Hepatocyte (in vitro differentiated cells): ENCODE measurements around the gene CES3. TPM values are rescaled to one million over a fixed set of nuclear protein-coding genes. Genes with fewer than 3 reads are reported as not detected.
"Not testable (repeated sequence)": the region's sequence is repeated elsewhere in the genome, so short reads cannot be mapped to it uniquely, and the experiment has no call there.

Experiments
- DNase-seq: peaks from one replicate; pipeline ENCODE4 v3.0.0-alpha.2; 2016; ENCODE audit warnings: low spot score
- H2AFZ ChIP-seq: fragments of 200-600 bp; sonication (generic); 2 replicates; pipeline ENCODE4 v1.6.0; 2016; ENCODE audit warnings: antibody characterized with exemption, mild to moderate bottlenecking
- H3K27ac ChIP-seq: fragments of 200-600 bp; sonication (generic); 2 replicates; pipeline ENCODE4 v1.5.1; 2016; ENCODE audit warnings: mild to moderate bottlenecking
- H3K27me3 ChIP-seq: fragments of 200-600 bp; sonication (generic); 2 replicates; pipeline ENCODE4 v1.6.1; 2016
- H3K36me3 ChIP-seq: fragments of 200-600 bp; sonication (generic); replicated peaks from 2 replicates; pipeline ENCODE4 v1.5.1; 2016; ENCODE audit warnings: low read depth; ENCODE audit not compliant: insufficient read depth
- H3K4me1 ChIP-seq: fragments of 200-600 bp; sonication (generic); 2 replicates; pipeline ENCODE4 v1.5.1; 2016; ENCODE audit warnings: mild to moderate bottlenecking, moderate library complexity; ENCODE audit not compliant: insufficient read depth
- H3K4me2 ChIP-seq: fragments of 200-600 bp; sonication (generic); 2 replicates; pipeline ENCODE4 v1.6.0; 2016
- H3K4me3 ChIP-seq: fragments of 200-600 bp; sonication (generic); 2 replicates; pipeline ENCODE4 v1.5.1; 2016; ENCODE audit warnings: mild to moderate bottlenecking
- H3K79me2 ChIP-seq: fragments of 200-600 bp; sonication (generic); 2 replicates; pipeline ENCODE4 v1.6.0; 2017; ENCODE audit warnings: mild to moderate bottlenecking
- H3K9me2 ChIP-seq: fragments of 200-600 bp; sonication (generic); replicated peaks from 2 replicates; pipeline ENCODE4 v1.6.0; 2017; ENCODE audit warnings: mild to moderate bottlenecking; ENCODE audit not compliant: insufficient read depth
- H3K9me3 ChIP-seq: fragments of 200-600 bp; sonication (generic); 2 replicates; pipeline ENCODE4 v1.5.1; 2016; ENCODE audit warnings: low read depth, mild to moderate bottlenecking
- H4K20me1 ChIP-seq: fragments of 200-600 bp; sonication (generic); 2 replicates; pipeline ENCODE4 v1.6.0; 2016; ENCODE audit warnings: mild to moderate bottlenecking; ENCODE audit not compliant: insufficient read depth, poor library complexity, severe bottlenecking
- CTCF ChIP-seq: fragments of 200-600 bp; sonication (generic); IDR thresholded peaks from 2 replicates; pipeline ENCODE4 v1.5.1; 2016; ENCODE audit warnings: antibody characterized with exemption, mild to moderate bottlenecking; ENCODE audit not compliant: poor library complexity
- EZH2 ChIP-seq: fragments of 200-600 bp; sonication (generic); IDR thresholded peaks from 2 replicates; pipeline ENCODE4 v1.6.1; 2016; ENCODE audit warnings: antibody characterized with exemption, mild to moderate bottlenecking, borderline replicate concordance
- EZH2phosphoT487 ChIP-seq: fragments of 200-600 bp; sonication (generic); IDR thresholded peaks from one replicate; pipeline ENCODE4 v1.6.1; 2018; ENCODE audit warnings: antibody characterized with exemption, mild to moderate bottlenecking, low read depth, moderate library complexity; ENCODE audit not compliant: unreplicated experiment, severe bottlenecking
- WGBS: methylation state at CpG from one replicate; pipeline ENCODE4 v1.1.6; 2016; ENCODE audit warnings: low lambda C conversion rate; ENCODE audit errors: missing lambda C conversion rate; 5-methylcytosine and 5-hydroxymethylcytosine counted together
- polyA plus RNA-seq: library from polyadenylated mRNA; unstranded; fragments of >200 nt; fragmentation: Nextera tagmentation; extraction: Ambion mirVana; gene quantifications from 2 replicates; pipeline ENCODE4 v1.2.1, GENCODE V29; 2016
- total RNA-seq: library from RNA; depleted of rRNA; stranded (reverse); fragments of >200 nt; gene quantifications from 2 replicates; pipeline ENCODE4 v1.2.3, GENCODE V29; 2014

Gene CES3
- total and polyA plus RNA-seq, 2 experiments from 2014 or later = 1.7 to 3.8 TPM

GRCh38 chr16:66940236-66940635 is 20.8 kb upstream of the CES3 start:
- no peaks in the 10 kb centered on the region for H3K9me2 ChIP-seq
- no peak for DNase-seq
- H2AFZ ChIP-seq = no peak overlapping the region
- no peak for TF ChIP-seq CTCF
- TF ChIP-seq EZH2 = no peak
- TF ChIP-seq EZH2phosphoT487 = no peak
- no peaks in the 10 kb centered on the region for H4K20me1 ChIP-seq
- 97% methylated on average over 15 of the region's 16 CpGs for WGBS
- H3K4me1 ChIP-seq = peaks cover 11% of the 10 kb centered on the region
- peaks cover 30% of the 10 kb centered on the region for H3K79me2 ChIP-seq
- no peak overlapping the region for H3K4me3 ChIP-seq
- no peak overlapping the region for H3K27ac ChIP-seq
- no peaks in the 10 kb centered on the region for H3K36me3 ChIP-seq
- H3K9me3 ChIP-seq = no peaks in the 10 kb centered on the region
- no peak overlapping the region for H3K4me2 ChIP-seq
- no peaks in the 10 kb centered on the region for H3K27me3 ChIP-seq

- no peak overlapping the region for H2AFZ ChIP-seq
- H3K9me3 ChIP-seq = no peaks in the 10 kb centered on the region
- no peak for TF ChIP-seq EZH2
- TF ChIP-seq EZH2phosphoT487 = no peak
- no peak for TF ChIP-seq CTCF
- H3K4me2 ChIP-seq = no peak overlapping the region
- no peak overlapping the region for H3K27ac ChIP-seq
- H3K27me3 ChIP-seq = no peaks in the 10 kb centered on the region
- DNase-seq = no peak
- no peak overlapping the region for H3K4me3 ChIP-seq
- no peaks in the 10 kb centered on the region for H4K20me1 ChIP-seq
- H3K4me1 ChIP-seq = no peaks in the 10 kb centered on the region
- H3K79me2 ChIP-seq = peaks cover 4% of the 10 kb centered on the region
- no peaks in the 10 kb centered on the region for H3K36me3 ChIP-seq
- WGBS = 95% methylated on average over 5 of the region's 5 CpGs
- no peaks in the 10 kb centered on the region for H3K9me2 ChIP-seq
Observed at GRCh38 chr16:66942981-66943380, 18.1 kb upstream of the CES3 start.

GRCh38 chr16:66943426-66944053 is 17.5 kb upstream of the CES3 start:
- no peak overlapping the region for H3K4me3 ChIP-seq
- no peaks in the 10 kb centered on the region for H3K36me3 ChIP-seq
- WGBS = 93% methylated on average over 14 of the region's 15 CpGs
- no peak overlapping the region for H3K27ac ChIP-seq
- TF ChIP-seq EZH2 (no peak), EZH2phosphoT487 (no peak), CTCF (no peak)
- no peaks in the 10 kb centered on the region for H3K9me3 ChIP-seq
- no peaks in the 10 kb centered on the region for H3K9me2 ChIP-seq
- DNase-seq = no peak
- no peak overlapping the region for H2AFZ ChIP-seq
- no peaks in the 10 kb centered on the region for H3K4me1 ChIP-seq
- H4K20me1 ChIP-seq = no peaks in the 10 kb centered on the region
- no peaks in the 10 kb centered on the region for H3K79me2 ChIP-seq
- H3K4me2 ChIP-seq = no peak overlapping the region
- no peaks in the 10 kb centered on the region for H3K27me3 ChIP-seq

- Histone ChIP-seq H3K4me3 (no peak overlapping the region), H3K4me1 (no peaks in the 10 kb centered on the region), H3K9me2 (no peaks in the 10 kb centered on the region), H3K27ac (no peak overlapping the region), H3K36me3 (no peaks in the 10 kb centered on the region), H3K4me2 (no peak overlapping the region), H4K20me1 (no peaks in the 10 kb centered on the region), H2AFZ (no peak overlapping the region), H3K9me3 (no peaks in the 10 kb centered on the region), H3K79me2 (no peaks in the 10 kb centered on the region), H3K27me3 (peaks cover 1% of the 10 kb centered on the region)
- no peak for TF ChIP-seq EZH2phosphoT487
- TF ChIP-seq EZH2 = no peak
- no peak for TF ChIP-seq CTCF
- DNase-seq = no peak
- 95% methylated on average over 5 of the region's 5 CpGs for WGBS
Observed at GRCh38 chr16:66944054-66944441, 17.0 kb upstream of the CES3 start.

- not testable (repeated sequence) for H3K9me2 ChIP-seq, H3K27ac ChIP-seq, H3K79me2 ChIP-seq, DNase-seq, H3K4me1 ChIP-seq, H3K9me3 ChIP-seq, H3K36me3 ChIP-seq, H4K20me1 ChIP-seq, H3K4me3 ChIP-seq, H3K27me3 ChIP-seq, H3K4me2 ChIP-seq, H2AFZ ChIP-seq
- WGBS = 91% methylated on average over 9 of the region's 9 CpGs
Observed at GRCh38 chr16:66944971-66945370, 16.1 kb upstream of the CES3 start.
